ENCODE measurements around the gene IRF7.
"Not testable (repeated sequence)": the region's sequence is repeated elsewhere in the genome, so short reads cannot be mapped to it uniquely, and the experiment has no call there.

Gene IRF7

GRCh38 chr11:576811-577610, 38.7 kb downstream of the IRF7 start:
- TF ChIP-seq CTCF (IDR thresholded peaks at IDR 0.05): no peak
- peaks cover 25 to 31% of the 10 kb centered on the region in 2 experiments for H3K4me1 ChIP-seq (ENCODE audit: control insufficient read depth in 1 of 2, insufficient read depth in 1 of 2, low read depth in 1 of 2, low read length in 1 of 2)
- no peaks in the 10 kb centered on the region for H3K9me3 ChIP-seq

GRCh38 chr11:575996-576768, 39.6 kb downstream of the IRF7 start, which contains the start of gene PHRF1:
PHRF1 (plus strand) TSS chr11:576470; CDS start chr11:581513, 5,043 bp downstream.
- Histone ChIP-seq H3K4me1 (ENCODE audit: control insufficient read depth in 1 of 2, insufficient read depth in 1 of 2, low read depth in 1 of 2, low read length in 1 of 2) (peaks cover 25 to 31% of the 10 kb centered on the region in 2 experiments), H3K27me3 (peaks cover 45% of the 10 kb centered on the region), H3K27ac (peak within 1 kb of the TSS; percentile 95), H3K9me3 (no peaks in the 10 kb centered on the region), H3K4me3 (ENCODE audit: low read depth in 1 of 2, low read length in 1 of 2) (peak within 1 kb of the TSS; percentile 91 to 93), H3K36me3 (no peaks in the 10 kb centered on the region)
- TF ChIP-seq CTCF (IDR thresholded peaks at IDR 0.05): peak; percentile 21

More at GRCh38 chr11:576811-577610, 38.7 kb downstream of the IRF7 start:
- peaks cover 37% of the 10 kb centered on the region for H3K27me3 ChIP-seq
- peaks cover 6% of the 10 kb centered on the region for H3K36me3 ChIP-seq
- peak overlapping the region; percentile 95 for H3K27ac ChIP-seq
- peak overlapping the region; percentile 64 to 91 for H3K4me3 ChIP-seq (ENCODE audit: low read depth in 1 of 2, low read length in 1 of 2)

GRCh38 chr11:575313-575995, 40.3 kb downstream of the IRF7 start:
- Histone ChIP-seq H3K9me3 (no peaks in the 10 kb centered on the region), H3K4me1 (ENCODE audit: control insufficient read depth in 1 of 2, insufficient read depth in 1 of 2, low read depth in 1 of 2, low read length in 1 of 2) (peaks cover 25 to 31% of the 10 kb centered on the region in 2 experiments), H3K27ac (peak overlapping the region; percentile 67), H3K27me3 (peaks cover 52% of the 10 kb centered on the region), H3K36me3 (no peaks in the 10 kb centered on the region), H3K4me3 (ENCODE audit: low read depth in 1 of 2, low read length in 1 of 2) (peak overlapping the region; percentile 62 to 93)
- TF ChIP-seq CTCF (IDR thresholded peaks at IDR 0.05): no peak

- TF ChIP-seq CTCF (IDR thresholded peaks at IDR 0.05): no peak
- Histone ChIP-seq H3K4me3 (ENCODE audit: low read depth in 1 of 2, low read length in 1 of 2) (peak overlapping the region; percentile 62 to 93), H3K27ac (peak overlapping the region; percentile 67), H3K36me3 (no peaks in the 10 kb centered on the region), H3K27me3 (peaks cover 59% of the 10 kb centered on the region), H3K4me1 (ENCODE audit: control insufficient read depth in 1 of 2, insufficient read depth in 1 of 2, low read depth in 1 of 2, low read length in 1 of 2) (peaks cover 25 to 31% of the 10 kb centered on the region in 2 experiments), H3K9me3 (no peaks in the 10 kb centered on the region)
Measured at GRCh38 chr11:574632-575312, 41.0 kb downstream of the IRF7 start.

- H3K9me3 ChIP-seq; H3K36me3 ChIP-seq; H3K27ac ChIP-seq; H3K4me3 ChIP-seq (ENCODE audit: low read depth in 1 of 2, low read length in 1 of 2): not testable (repeated sequence)
- Histone ChIP-seq H3K4me1 (ENCODE audit: control insufficient read depth in 1 of 2, insufficient read depth in 1 of 2, low read depth in 1 of 2, low read length in 1 of 2) (peaks cover 28 to 34% of the 10 kb centered on the region in 2 experiments), H3K27me3 (peaks cover 66% of the 10 kb centered on the region)
Measured at GRCh38 chr11:574031-574570, 41.6 kb downstream of the IRF7 start.

All from neutrophil (primary cell).